HG03442 (cell line): Measurements from ENCODE around the gene AKT3.
"Not testable (repeated sequence)": the region's sequence is repeated elsewhere in the genome, so short reads cannot be mapped to it uniquely, and the experiment has no call there.

Experiments used
- ATAC-seq: cut with Tn5 transposase; IDR thresholded peaks from one replicate; pipeline ENCODE4 v1.9.1; 2021; ENCODE audit warnings: mild to moderate bottlenecking, moderate library complexity; ENCODE audit not compliant: unreplicated experiment

Gene AKT3

GRCh38 chr1:243710467-243710866 is 139.6 kb downstream of the AKT3 start:
- ATAC-seq = no peak

DNA sequence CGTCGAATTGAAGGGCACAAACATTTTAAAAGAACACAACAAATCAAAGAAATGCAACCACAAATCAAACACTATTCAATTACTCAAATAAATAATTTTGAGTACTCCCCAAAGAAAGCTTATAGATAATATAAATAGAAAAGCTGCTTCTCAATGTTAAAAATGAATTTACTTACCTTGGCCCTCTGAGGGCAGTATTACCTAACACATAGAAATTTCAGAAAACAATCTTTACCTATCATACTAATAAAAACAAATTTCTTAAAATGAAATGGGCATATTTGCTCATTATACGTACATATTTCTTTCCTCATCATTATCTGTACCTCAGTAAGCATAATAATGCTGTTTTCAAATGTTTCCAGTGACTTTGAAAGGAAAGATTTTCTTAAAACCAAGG is 141.8 kb downstream of the AKT3 start:
- ATAC-seq = no peak

DNA sequence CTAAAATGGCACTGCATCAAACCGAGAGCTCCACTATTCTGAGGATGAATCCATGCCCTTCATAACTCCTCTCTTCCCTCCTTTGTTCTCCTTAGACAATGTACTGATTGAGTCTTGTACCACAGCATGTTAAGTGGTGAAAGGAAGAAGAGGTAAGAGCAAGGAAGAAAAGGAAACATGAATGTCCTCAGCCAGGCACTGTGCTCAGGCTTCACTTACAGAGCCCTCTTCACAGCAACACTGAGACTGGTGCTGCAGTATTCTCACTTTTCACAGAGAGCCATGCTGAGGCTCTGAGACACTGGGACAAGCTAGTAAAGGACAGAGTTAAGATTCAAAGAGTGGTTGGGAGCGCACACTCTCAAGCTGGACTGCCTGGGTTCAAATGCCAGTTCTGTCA is 143.5 kb downstream of the AKT3 start:
- ATAC-seq = no peak

- no peak for ATAC-seq
Measured at GRCh38 chr1:243705585-243705984, 144.5 kb downstream of the AKT3 start.

- ATAC-seq = no peak
Measured at GRCh38 chr1:243701872-243702271, 148.2 kb downstream of the AKT3 start.

GRCh38 chr1:243693800-243694199 is 156.2 kb downstream of the AKT3 start:
- no peak for ATAC-seq

DNA sequence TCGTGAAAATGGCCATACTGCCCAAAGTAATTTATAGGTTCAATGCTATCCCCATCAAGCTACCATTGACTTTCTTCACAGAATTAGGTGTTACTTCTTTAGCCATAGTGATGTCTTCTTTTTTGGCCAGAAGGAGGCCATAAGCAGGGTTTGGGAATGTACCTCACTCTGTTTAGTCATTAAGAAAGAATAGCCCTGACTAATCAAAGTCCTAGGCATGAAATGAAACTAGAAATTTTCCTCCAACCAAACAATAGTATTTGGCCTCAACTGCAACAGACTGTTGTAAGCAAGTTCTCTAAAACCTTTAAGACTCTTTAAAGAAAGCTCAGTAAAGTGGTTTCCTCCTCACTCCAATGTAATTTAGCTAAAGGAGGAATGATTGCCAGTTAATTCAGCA is 163.9 kb downstream of the AKT3 start:
- peak; percentile 60 for ATAC-seq

DNA sequence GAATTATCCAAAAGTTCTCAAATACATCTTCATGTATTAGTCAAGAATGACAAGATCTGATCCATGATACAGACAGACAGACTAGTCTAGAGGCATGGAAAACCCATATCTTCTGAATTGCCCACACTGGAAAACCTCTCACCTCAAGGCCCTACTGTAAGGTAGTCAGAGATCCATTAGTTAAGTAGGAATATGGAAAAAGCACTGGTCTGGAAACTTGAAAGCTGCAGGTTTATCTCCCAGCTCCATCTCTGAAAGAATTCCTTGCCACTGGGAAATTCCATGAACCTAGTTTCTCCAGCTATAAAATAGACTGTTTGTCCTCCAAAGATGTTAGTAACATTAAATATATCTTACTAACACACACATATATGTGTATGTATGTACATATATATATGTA is 169.2 kb downstream of the AKT3 start:
- no peak for ATAC-seq

- no peak for ATAC-seq
Measured at GRCh38 chr1:243672539-243673074, 177.4 kb downstream of the AKT3 start.

GRCh38 chr1:243667591-243667990 is 182.5 kb downstream of the AKT3 start:
- ATAC-seq = no peak

GRCh38 chr1:243667133-243667532 is 182.9 kb downstream of the AKT3 start:
- no peak for ATAC-seq

DNA sequence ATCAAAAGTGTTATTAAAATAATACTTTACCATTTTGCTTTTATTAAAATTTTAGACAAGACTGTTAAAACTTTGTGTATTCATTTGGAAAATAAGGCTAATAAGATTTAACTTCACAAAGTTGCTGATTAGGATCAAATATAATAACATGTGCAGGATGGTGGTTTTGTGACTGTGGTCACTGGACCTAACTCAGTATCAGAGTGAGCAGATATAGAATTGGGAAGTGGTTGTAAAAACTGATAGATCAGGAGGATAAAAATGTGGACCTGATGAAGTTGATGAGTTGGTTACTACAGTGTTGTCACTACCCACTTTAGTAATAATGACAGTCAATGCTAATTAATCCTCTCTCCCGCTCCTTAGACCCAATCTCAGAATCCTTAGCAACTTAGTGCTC is 186.4 kb downstream of the AKT3 start:
- no peak for ATAC-seq

DNA sequence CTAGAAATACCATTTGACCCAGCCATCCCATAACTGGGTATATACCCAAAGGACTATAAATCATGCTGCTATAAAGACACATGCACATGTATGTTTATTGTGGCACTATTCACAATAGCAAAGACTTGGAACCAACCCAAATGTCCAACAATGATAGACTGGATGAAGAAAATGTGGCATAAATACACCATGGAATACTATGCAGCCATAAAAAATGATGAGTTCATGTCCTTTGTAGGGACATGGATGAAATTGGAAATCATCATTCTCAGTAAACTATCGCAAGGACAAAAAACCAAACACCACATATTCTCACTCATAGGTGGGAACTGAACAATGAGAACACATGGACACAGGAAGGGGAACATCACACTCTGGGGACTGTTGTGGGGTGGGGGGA is 187.9 kb downstream of the AKT3 start:
- ATAC-seq = not testable (repeated sequence)

DNA sequence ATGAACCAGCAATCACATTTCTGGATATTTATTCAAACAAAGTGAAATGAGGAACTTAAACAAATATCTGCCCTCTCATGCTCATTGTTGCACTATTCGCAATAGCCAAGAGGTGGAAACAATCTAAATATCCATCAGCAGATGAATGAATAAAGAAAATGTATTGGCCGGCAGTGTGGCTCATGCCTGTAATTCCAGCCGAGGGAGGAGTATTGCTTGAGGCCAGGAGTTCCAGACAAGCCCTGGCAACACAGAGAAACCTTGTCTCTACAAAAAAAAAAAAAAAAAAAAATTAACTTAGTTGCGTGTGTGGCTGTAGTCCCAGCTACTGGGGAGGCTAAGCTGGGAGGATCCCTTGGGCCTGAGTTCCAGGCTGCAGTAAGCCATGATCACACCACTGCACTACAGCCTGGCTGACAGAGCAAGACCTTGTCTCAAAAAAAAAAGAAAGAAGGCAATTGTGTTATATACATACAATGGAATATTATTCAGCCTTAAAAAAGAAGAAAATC is 191.4 kb downstream of the AKT3 start:
- ATAC-seq = no peak

- ATAC-seq = no peak
Measured at GRCh38 chr1:243657793-243658192, 192.2 kb downstream of the AKT3 start.

DNA sequence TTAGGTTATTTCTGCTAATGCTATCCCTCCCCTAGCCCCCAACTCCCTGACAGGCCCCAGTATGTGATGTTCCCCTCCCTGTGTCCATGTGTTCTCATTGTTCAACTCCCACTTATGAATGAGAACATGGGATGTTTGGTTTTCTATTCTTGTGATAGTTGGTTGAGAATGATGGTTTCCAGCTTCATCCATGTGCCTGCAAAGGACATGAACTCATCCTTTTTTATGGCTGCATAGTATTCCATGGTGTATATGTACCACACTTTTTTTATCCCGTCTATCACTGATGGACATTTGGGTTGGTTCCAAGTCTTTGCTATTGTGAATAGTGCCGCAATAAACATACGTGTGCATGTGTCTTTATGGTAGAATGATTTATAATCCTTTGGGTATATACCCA is 200.5 kb downstream of the AKT3 start:
- ATAC-seq = not testable (repeated sequence)

- no peak for ATAC-seq
Measured at GRCh38 chr1:243646841-243647240, 203.2 kb downstream of the AKT3 start.

GRCh38 chr1:243645281-243645680 is 204.8 kb downstream of the AKT3 start:
- no peak for ATAC-seq

GRCh38 chr1:243642936-243643335 is 207.1 kb downstream of the AKT3 start:
- ATAC-seq = no peak

DNA sequence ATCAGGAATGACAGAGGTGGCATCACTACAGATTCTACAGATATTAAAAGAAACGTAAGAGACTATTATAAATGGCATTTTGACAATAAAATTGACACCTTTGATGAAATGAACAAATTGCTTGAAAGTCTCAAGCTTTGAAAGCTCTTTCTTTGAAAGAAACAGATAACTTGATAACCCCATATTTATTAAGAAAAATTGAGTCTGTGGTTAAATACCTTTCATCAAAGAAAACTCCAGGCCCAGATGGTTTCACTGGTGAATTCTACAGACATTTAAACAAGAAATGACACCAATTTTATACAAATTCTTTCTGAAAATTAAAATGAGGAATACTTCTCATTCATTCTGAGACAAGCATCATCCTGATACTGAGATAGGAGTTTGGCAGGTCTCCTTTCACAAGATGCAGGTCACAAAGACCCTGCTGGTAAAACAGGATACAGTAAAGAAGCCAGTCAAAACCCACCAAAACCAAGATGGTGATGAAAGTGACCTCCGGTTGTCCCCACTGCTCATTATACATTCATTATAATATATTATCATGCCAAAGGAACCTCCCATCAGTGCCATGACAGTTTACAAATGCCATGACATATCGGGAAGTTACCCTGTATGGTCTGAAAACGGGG is 210.9 kb downstream of the AKT3 start:
- no peak for ATAC-seq

GRCh38 chr1:243638186-243638585 is 211.9 kb downstream of the AKT3 start:
- no peak for ATAC-seq

- no peak for ATAC-seq
Measured at GRCh38 chr1:243628476-243628907, 221.6 kb downstream of the AKT3 start.

DNA sequence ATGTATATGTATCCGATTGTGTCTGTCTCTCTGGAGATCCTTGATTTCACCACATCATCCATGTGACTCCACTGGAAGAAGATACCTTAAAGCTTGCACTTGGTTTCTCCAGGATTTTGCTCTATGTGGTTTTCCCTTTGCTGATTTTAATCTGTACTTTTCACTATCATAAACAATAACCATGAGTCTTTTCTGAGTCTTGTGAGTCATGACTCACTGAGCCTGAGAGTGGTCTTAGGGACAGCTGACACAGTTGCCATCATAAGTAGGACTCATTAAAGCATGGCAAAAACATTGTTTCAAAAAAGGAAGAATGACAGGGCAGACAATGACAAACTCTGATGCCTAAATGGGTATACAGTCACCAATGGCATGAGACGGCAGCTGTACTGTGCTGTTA is 226.2 kb downstream of the AKT3 start:
- ATAC-seq = no peak
